Central memory CD4-positive, alpha-beta T cell (primary cell): Measurements from ENCODE around the gene F12.
"Not testable (repeated sequence)": the region's sequence is repeated elsewhere in the genome, so short reads cannot be mapped to it uniquely, and the experiment has no call there.

Experiments
- DNase-seq: peaks from one replicate; pipeline ENCODE4 v3.0.0; 2022

Gene F12

DNA sequence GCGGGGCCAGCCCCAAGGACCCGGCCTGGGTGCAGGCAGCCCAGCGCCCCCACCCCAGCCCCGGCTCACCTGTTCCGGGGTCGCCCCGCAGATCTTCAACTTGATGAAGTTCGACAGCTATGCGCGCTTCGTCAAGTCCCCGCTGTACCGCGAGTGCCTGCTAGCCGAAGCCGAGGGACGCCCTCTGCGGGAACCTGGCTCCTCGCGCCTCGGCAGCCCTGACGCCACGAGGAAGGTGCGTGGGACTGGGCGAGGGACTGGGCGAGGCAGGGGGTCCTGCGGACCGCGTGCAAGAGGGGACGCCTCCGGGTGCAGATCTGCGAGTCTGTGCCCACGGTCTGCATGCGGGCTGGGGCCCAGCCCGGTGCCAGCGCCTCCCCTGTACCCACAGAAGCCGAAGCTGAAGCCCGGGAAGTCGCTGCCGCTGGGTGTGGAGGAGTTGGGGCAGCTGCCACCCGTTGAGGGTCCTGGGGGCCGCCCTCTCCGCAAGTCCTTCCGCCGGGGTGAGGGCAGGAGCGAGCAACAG is 42.0 kb downstream of the F12 start:
- no peak for DNase-seq

DNA sequence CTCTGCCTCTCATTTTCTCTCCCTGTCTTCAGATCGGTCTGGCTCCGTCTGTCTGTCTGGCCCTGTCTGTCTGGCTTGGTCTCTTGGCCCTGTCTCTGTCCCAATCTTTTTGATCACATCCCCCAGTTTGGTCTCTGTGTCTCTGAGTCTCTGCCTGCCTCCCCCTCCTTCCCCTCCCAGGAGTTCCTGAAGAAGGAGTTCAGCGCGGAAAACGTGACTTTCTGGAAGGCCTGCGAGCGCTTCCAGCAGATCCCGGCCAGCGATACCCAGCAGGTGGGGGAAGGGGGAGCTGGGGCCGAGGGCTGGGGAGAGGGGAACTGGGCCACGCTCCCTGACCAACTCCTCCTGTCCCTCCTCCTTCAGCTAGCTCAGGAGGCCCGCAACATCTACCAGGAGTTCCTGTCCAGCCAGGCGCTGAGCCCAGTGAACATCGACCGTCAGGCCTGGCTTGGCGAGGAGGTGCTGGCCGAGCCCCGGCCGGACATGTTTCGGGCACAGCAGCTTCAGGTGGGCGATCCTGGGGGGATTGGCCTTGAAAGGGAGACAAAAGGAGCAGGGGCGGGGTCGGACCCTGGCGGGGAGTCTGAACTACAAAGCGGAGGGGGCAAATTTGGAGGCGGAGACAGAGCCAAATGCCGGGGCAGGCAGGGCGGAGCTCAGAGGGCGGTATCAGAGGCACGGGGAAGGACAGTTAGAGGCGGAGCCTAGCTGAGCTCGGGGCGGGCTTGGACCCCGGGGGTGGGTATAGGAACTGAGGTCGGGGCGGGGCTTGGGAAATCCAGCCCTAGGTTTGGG is 42.6 kb downstream of the F12 start:
- DNase-seq = no peak

DNA sequence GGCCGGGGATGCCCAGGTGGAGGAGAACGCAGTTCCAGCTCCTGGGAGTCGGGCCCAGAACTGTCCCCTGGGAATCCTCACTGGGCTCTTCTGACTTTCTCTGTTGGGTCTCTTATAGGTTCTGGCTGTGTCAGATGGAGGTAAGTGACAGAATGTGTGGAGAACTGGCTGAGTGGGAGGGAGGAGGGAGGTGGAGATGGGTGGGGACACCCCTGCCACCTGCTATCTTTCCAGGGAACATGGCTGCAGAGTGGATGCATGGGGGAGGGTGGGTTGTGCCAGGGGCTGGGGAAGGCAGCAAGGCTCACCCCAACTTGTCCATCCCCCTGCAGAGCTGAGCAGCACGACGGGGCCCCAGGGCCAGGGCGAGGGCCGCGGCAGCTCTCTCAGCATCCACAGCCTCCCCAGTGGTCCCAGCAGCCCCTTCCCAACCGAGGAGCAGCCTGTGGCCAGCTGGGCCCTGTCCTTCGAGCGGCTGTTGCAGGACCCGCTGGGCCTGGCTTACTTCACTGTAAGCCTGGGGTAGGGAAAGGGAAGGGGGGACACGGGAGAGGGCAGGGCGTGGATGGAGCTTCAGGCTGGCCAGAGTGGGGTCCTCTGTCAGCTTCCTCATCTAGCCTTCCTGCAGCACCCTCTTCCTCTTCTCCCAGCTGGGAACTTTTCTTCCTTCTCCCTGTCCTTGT is 43.4 kb downstream of the F12 start:
- DNase-seq = no peak

DNA sequence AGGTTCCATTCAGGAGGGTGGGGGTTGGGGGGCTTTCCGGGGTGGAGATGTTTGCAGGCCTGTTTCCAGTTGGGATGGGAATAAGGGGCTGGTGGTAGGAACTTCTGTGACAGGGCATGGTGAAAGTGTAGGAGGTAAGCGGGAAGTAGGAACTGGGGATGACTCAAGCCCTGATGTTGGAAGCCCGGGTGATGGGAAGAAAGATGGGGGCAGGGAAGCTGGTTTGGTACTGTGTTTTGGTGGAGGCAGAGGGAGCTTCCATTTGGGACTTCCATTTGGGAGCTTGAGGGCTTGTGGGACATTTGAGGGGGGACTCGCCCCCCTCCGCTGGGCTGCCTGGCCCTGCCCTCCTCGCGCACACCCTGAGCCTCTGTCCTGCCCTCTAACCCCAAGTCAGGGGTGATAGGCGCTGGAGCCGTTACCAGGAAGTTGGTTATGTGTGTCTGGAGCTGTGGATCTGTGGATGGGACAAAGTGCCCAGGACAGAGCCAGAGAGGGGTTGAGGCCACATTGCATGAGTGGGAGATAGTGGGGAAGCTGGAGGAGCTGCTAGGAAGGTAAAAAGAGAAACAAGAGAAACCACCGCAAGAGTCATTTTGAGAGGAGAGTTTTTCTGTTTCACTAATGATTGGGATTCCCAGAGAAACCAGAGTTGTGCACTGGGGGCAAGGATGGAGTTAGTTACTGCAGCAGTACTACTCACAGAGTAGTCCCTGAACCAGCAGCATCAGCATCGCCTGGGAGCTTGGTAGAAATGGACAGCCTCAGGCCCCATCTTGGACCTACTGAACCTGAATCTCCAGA is 45.0 kb downstream of the F12 start:
- DNase-seq = no peak

DNA sequence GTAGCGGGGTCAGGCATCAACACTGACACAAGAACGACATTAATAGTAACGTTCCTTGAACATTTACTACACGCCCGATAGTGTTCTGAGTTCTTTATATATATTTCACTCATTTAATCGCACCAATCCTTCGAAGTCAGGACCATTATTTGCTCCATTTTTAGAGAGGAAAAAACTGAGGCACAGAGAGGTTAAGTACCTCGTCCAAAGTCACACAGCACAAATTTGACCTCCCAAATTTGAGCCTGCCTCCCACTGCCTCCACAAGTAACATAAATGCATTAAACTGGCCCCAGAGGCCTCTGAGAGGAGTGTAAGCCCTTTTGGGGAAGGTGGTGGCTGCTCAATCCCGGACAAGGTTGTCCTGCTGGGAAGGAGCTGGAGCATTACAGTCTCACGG is 45.8 kb downstream of the F12 start:
- no peak for DNase-seq

DNA sequence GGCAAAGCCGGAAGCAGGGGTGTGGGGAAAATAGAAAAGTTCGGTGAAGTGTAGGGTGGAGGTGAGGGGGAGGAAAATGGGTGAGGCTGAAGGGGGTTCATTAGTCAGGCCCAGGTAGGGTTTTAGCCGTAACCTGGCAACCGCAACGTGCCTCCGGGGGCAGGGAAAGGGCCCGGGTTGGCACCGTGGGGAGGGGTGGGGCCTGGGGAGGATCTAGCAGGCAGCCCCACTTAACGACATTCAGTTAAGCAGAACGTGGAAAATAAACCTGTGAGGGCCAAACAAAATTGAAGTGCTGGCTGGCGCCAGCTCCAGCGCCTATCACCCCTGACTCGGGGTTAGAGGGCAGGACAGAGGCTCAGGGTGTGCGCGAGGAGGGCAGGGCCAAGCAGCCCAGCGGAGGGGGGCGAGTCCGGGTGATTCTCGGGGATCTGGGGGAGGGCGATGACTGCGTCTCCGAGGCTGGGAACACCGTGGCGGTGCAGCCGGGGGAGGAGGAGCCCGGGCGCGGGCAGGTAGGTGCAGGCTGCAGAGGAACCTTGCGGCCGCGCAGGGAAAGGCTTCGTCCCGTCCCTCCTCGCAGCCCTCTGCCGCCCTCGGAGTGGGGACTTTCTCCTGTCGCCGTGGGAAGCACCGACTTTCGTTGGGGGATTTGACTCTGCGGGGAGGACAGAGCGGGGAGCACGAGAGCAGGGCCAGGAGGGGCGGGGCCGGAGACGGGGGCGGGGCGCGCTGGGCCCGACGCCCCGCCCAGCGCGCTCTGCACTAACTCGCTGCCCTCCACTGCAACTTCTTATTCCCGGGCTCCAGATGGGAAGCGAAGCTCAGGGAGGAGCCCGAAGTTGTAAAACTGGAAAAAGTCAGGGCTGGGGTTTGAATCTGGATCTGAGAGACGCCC is 46.5 kb downstream of the F12 start:
- peak; percentile 52 for DNase-seq

DNA sequence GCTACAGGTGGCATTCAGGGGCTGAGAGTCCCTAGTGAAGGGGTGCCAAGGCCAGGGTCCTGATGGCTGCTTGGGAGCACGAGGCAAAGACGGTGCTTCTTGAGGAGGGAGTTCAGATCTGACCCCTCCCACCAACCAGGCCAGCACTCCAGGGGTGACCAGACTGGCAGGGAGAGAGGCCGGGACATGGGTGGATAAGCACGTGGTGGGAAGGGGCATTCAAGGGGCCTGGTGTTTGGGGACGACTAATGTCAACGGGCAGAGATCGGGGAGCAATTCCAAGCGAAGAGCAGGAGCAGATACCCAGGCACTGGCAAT is 47.1 kb downstream of the F12 start:
- no peak for DNase-seq

DNA sequence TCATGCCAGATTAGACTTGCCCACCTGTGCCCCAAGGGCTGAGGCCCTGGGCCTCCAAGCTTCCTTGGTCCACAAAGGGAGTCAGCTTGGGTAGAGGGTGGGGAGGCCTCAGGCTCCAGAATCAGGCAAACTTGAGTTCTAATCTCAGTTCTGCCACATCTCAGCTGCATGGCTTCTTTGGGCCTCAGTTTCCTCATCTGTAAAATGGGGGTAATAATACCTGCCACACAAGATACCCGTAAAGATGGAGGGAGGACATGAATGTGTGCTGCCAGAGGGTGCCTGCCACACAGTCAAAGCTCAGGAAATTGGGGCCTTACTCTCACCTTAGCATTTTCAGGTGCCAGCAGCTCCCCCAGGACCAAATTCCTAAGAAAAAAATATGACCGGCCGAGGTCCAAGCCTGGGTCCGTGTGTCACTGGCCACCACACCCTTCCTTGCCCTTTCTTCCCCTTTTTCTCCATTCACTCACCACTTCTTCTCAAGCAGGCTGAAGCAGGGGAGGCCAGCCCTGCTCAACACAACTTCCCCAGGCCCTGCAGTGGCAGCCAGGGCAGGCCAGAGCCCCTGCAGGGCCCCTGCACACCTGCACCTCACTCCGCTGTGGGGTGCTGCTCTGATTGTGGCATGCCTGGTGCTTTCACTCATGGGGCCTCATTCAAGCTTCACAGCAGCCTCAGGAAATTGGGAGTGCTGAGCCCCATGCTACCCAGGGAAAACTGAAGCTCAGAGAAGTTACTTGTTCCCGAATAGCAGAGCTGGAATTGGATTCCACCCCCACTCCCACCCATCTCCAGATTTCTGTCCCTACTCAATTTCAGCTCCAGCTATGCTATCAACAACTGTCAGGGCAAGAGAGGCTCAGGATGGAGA is 47.7 kb downstream of the F12 start:
- no peak for DNase-seq

DNA sequence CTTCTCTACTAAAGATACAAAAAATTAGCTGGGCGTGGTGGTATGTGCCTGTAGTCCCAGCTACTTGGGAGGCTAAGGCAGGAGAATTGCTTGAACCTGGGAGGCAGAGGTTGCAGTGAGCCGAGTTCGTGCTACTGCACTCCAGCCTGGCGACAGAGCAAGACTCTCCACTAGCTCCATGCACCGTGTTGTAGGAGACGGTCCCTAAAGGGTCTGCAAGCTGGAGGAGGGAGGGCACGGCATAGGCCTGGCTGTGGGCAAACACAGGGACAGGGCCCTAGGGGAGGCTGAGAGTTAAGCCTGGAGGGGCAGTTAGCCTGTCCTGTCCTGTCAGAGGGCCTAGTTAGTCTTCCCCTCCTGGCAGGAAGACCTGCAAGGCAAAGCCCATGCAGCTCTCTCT is 48.6 kb downstream of the F12 start:
- DNase-seq = not testable (repeated sequence)

DNA sequence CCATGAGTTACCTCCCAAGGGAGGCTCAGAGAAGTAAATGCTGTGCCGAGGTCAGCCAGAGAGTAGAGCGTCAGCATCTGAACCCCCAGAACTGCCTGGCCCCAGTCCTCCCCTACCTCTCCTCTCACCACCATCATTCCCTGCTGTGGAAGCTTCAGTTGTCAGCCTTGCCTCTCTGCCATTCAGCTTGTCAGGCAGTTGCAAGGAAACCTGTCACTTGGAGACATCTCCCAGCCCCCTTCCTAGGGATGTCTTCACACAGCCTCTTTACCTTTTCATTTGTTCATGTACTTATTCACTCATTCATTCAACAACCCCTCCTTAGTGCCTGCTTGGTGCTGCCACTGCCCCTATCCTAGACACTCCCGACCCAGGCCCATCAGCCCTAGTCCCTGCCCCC is 49.5 kb downstream of the F12 start:
- DNase-seq = no peak

DNA sequence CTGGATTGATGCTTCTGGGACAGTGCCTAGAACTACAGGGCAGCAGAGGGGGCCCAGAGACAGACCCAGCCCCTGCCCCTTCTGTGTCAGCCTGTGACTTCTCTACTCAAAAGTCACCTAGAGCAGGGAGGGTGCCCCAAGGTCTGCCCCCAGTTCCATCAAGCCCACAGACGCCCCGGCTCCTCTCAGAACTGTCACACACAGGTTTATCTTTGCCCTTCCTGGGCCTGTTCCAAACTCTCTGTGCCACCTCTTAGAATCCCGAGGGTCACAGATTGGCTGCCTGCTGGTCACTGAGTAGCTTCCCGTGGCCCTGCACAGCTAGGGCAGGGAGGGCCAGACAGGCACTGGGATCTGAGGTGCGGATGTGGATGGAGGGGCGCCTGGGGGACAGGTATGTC is 49.9 kb downstream of the F12 start:
- DNase-seq = no peak

DNA sequence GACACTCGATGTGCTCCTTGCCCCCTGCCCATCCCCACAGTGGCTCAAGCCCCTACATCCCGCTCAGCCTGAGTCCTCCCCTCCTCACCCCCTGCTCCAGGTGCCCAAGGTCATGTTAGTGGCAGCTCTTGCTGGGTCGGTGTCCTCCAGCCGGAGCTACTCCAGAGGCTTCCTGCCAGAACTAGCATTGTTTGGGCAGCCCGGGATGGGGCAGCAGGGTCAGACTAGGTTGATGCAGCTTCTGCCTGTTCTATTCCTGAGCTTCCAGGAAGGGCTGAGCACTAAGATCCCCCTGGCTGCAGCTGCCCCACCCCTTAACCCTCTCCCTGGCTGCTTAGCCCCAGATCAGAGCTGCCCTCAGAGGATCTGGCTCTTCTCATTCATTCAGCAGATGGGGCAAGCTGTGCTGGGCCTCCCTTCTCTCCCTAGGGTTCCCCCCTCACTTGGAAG is 51.0 kb downstream of the F12 start:
- no peak for DNase-seq

DNA sequence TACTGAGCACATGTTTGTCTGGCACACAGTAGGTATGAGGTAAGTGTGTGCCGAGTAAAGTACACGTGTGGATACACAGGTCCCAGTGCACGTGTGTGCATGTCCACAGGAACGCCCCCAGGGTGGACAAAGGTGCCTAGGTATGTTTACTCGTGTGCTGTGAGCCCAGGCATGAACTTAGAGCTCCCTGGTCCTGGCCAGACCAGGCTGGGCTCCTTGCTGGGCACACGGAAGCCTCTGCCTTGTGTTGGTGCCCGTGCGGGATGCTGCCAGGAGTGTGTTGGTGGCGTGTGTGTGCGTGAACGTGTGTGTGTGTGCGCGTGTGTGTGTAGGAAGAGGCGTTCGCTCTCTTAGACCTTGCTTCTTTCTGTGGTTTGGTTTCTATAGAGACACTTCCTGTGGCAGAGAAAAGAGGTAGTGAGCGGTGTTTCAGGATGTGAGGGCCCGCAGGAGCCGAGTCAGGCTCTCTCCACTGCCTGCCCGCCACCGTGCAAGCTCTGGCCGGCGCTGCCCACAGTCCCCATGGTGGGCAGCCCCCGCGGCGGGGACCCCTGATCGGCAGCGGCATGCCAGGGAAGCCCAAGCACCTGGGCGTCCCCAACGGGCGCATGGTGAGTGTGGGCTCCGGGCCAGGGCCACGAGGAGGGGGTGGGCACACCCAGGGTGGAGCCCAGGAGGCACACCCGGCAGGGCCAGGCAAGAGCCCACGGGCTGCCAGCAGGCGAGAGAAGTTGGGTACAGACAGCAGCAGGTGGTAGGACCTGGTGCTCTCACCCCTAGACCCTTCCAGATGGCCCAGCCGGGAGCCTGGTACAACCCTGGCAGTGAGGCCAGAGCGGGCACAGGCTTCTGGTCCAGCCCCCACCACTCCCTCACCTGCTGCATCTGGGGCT is 51.7 kb downstream of the F12 start, which contains the start of gene RGS14:
RGS14 (plus strand) TSS at position 466 of the 893 bp plus-strand sequence; CDS start at position 567, 101 bp downstream.
- DNase-seq = peak; percentile 90

DNA sequence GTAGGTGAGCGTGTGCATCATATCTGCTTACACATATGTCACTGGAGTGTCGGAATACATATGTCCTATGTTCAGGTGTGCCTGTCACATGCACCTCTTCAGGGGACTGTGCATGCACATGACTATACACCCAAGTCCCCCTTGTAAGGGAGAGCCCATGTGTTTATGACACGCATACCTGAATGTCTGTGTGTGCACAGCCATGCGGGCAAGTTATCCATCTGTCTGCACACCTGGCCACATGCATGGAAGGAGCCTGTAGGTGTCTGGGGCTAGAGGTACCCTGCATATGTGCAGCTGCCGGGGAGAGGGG is 52.3 kb downstream of the F12 start:
- DNase-seq = no peak

DNA sequence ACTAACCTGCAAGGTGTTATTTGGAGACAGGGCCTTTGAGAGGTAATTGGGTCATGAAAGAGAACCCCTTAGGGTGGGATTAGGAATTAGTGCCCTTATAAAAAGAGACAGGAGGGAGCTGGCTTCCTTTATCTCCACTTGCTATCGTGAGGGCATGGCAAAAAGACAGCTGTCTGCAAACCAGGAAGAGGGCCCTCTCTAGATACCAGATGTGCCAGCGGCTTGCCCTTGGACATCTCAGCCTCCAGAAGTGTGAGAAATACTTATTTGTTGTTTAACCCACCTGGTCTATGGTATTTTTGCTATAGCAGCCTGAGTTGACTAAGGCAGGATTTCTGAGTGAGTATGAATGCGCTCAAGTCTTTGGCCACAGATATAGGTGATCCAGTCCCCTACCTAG is 52.6 kb downstream of the F12 start:
- DNase-seq = no peak

DNA sequence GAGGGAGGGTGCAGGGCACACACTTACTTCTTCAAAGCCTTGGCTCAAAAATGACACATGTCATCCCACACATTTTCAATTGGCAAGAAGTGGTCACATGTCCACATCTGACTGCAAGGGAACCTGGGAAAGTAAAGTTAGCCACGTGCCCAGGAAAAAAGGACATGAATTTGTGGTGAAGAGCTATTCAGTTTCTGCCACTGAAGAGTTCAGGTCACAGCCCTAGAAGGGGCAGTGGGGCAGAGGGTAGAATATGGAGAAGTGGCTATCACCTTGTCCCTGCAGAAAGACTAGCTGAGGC is 53.5 kb downstream of the F12 start:
- no peak for DNase-seq

DNA sequence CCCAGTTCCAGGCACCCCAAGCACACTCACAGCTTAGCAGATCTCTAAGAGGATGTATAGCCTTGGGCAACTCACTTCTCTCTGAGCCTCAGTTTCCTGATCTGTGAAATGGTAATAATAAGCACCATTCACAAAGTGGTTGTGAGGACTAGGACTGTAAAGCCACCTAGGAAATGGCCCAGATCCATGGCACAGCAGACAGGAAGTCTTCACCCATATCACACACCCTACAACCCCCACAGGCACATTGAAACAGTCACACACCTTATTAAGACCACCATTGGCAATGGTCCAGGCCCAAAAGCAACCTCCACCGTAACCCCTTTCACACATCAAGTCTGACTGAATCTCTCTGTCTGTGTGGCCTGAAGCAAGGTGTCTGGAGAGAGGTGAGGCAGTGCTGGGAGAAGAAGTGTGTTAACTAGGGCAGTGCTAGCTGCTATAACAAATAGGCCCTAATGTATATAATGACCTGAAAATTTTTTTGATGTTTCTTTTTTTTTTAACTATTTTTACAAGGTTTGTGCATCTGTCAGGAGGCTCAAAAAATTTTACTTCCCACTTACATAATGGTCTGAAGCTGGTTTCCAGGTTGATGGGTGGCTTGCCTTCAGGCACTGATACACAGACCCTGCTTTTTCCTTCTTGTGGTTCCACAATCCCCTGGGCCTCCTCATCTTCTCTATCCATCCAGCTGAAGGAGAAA is 54.0 kb downstream of the F12 start:
- DNase-seq = no peak

DNA sequence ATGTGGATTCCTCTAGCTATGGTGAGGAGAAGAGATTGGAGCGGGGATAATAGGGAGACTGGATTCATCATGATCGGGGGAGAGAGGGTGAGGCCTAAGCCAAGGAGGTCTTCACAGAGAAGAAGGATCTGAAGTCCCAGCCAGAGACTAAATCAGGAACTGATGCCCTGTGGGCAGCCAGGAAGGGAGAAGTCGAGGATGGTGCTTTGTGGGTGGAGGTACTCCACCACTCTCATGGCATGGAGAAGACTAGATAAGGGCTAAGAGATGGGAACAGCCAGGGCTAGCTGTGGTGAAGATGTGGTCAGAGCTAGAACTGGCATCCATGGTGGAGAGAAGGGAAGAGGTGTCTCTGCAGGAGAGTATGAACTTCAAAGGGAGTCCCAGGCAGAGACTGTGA is 54.7 kb downstream of the F12 start:
- DNase-seq = no peak

DNA sequence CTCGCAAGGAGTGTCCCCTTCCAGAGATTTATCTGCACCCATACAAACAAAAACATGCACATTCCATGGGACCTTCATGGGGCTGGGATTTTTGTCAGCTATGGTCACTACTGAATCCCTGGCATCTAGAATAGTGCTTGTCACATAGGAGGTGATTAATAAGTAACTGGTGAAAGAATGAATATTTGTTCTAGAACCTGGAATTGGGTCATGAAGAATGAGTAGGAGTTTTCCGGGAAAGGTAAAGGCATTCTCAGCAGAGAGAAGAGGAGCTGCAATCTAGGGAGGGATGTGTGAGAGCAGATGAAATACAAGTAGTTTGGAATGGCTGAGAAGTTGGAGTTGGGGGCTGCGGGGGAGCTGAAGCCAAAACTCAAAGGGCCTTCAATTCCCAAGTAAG is 55.1 kb downstream of the F12 start:
- no peak for DNase-seq

DNA sequence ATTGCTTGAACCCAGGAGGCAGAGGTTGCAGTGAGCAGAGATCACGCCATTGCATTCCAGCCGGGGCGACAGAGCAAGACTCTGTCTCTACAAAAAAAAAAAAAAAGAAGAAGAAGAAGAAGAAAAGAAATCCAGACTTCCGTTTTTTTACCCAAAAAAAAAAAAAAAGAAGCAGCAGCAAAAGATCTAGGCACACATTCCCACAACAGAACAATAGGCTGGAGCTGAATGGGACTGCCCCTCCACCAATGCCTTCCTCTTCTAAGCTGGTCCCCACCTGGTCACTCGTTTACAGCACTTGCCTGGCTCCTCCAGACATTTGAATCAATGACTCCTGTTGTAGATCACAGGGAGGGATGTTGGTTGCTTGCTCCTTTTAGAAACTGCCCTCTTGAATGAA is 56.3 kb downstream of the F12 start:
- no peak for DNase-seq
